Activated T-helper 9 cell treated with anti-CD3 and anti-CD28 coated beads, Interleukin-2, amount 50 U/mL, for 16 hours (primary cell): Measurements from ENCODE around the gene GLIS1.

Experiments
- DNase-seq: peaks from one replicate; pipeline ENCODE4 v3.0.0-alpha.2; 2020; ENCODE audit warnings: low read depth

The GLIS1 gene

GRCh38 chr1:53717025-53717804 is 21.7 kb downstream of the GLIS1 start:
- DNase-seq: no peak

GRCh38 chr1:53716150-53716549 is 22.8 kb downstream of the GLIS1 start:
- no peak for DNase-seq

GRCh38 chr1:53715478-53715877 is 23.5 kb downstream of the GLIS1 start:
- no peak for DNase-seq

GRCh38 chr1:53712276-53712675 is 26.7 kb downstream of the GLIS1 start:
- DNase-seq: no peak

- no peak for DNase-seq
These were observed 28.4 kb downstream of the GLIS1 start for GRCh38 chr1:53710584-53710983.

- no peak for DNase-seq
These were observed 30.3 kb downstream of the GLIS1 start for GRCh38 chr1:53708687-53709086.

GRCh38 chr1:53706356-53706755 is 32.6 kb downstream of the GLIS1 start:
- DNase-seq: no peak

- no peak for DNase-seq
These were observed 33.4 kb downstream of the GLIS1 start for GRCh38 chr1:53705446-53706096.

GRCh38 chr1:53704804-53705445 is 34.0 kb downstream of the GLIS1 start:
- DNase-seq: no peak

GRCh38 chr1:53704304-53704703 is 34.7 kb downstream of the GLIS1 start:
- no peak for DNase-seq

GRCh38 chr1:53703174-53703573 is 35.8 kb downstream of the GLIS1 start:
- no peak for DNase-seq

- no peak for DNase-seq
These were observed 36.6 kb downstream of the GLIS1 start for GRCh38 chr1:53702341-53702740.

- no peak for DNase-seq
These were observed 38.2 kb downstream of the GLIS1 start for GRCh38 chr1:53700776-53701175.

- no peak for DNase-seq
These were observed 39.0 kb downstream of the GLIS1 start for GRCh38 chr1:53699981-53700380.

- no peak for DNase-seq
These were observed 40.5 kb downstream of the GLIS1 start for GRCh38 chr1:53698384-53698980.

- no peak for DNase-seq
These were observed 41.1 kb downstream of the GLIS1 start for GRCh38 chr1:53697721-53698383.

- DNase-seq: no peak
These were observed 42.0 kb downstream of the GLIS1 start for GRCh38 chr1:53696990-53697389.

- DNase-seq: no peak
These were observed 42.4 kb downstream of the GLIS1 start for GRCh38 chr1:53696571-53696970.

- DNase-seq: no peak
These were observed 42.9 kb downstream of the GLIS1 start for GRCh38 chr1:53696051-53696450.

- no peak for DNase-seq
These were observed 43.8 kb downstream of the GLIS1 start for GRCh38 chr1:53695116-53695515.

- DNase-seq: no peak
These were observed 44.3 kb downstream of the GLIS1 start for GRCh38 chr1:53694718-53695091.
